Activated CD4-positive, alpha-beta T cell treated with anti-CD3 and anti-CD28 coated beads, Interleukin-2, amount 50 U/mL, for 4 hours (primary cell): ENCODE data around the gene ICA1L.
A peak's percentile ranks its signal among the peaks of the same experiment; 100 is the strongest.
"Not testable (repeated sequence)": the region's sequence is repeated elsewhere in the genome, so short reads cannot be mapped to it uniquely, and the experiment has no call there.

ENCODE experiments used
- DNase-seq, 2 experiments: peaks; one replicate each; pipeline ENCODE4 v3.0.0-alpha.2; 2020

ICA1L gene

GRCh38 chr2:202871300-202872141 lies at the start of gene ICA1L:
Gene ICA1L, minus strand, starts transcription at chr2:202871766. Its CDS starts 42,757 bp downstream, at chr2:202829009.
- peak; percentile 5 to 12 for DNase-seq

DNA sequence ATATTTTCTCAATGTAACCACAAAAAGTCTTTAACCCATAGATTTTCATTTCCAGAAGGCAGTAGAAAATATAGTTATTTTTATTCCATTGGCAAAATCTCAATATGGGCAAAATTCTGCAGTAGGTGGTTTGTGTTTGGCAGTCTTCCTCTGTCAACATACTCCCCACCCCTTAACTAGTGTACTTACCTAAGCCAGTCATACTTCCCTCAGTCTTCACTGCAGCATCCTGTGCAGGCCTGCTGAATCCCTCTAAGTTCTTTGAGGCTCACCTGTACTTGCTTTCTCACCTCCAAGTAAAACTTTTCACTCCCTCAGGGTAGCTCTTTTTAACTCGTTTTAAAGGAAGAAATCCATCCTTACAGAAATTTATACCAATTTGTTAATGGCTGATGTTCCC lies 47.3 kb upstream of the ICA1L start:
- no peak for DNase-seq

DNA sequence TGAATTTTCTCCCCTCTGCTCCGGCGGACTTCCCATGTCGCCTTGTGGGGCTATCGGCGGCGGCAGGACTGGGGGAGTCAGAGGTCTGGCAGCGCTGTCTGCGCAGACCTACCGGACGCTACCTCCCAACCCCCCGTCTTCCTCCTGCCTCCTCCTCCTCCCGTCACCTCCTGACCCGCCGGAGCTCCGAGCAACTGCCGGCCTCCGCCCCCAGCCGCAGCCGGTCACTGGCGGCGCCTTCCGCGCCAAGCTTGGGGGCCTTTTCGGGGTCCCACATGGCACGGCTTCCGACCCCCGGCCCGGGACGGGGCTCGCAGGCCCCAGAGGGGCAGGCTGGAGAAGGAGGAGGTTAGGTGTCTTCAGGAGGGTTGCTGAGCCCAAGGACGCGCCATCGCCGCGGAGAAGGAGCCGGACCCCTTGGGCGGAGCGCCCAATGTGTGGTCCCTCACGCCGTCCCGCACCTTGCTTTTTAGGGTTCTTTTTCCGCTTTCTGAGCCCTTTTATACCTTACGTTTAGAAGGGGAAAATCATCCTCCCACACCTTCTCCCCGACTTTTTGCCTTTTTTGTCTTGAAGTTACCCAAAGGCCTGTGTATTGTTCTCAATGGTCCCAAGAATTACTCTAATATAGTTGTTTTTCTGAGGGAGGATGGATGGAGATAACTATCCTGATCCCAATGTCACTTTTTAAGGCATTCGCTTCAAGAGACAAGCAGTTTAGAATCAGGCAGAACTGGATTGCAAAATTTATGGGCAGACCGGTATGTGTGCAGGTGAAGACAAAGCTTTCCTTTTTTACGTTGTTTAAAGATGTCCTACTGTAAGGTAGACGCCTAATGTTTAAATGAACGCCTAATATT lies 41.0 kb upstream of the ICA1L start:
- not testable (repeated sequence) for DNase-seq

- peak; percentile 85 for DNase-seq
Measured at GRCh38 chr2:202911512-202912341, 40.2 kb upstream of the ICA1L start, which contains the start of the genes CARF and WDR12. Gene CARF, plus strand, starts transcription at chr2:202912275. Its CDS starts 29,628 bp downstream, at chr2:202941903. Gene WDR12, minus strand, starts transcription at chr2:202911673. Its CDS starts 197 bp downstream, at chr2:202911476.

GRCh38 chr2:202911203-202911511 lies 39.6 kb upstream of the ICA1L start:
- DNase-seq = no peak

GRCh38 chr2:202910698-202911097 lies 39.1 kb upstream of the ICA1L start:
- no peak for DNase-seq

GRCh38 chr2:202910250-202910649 lies 38.7 kb upstream of the ICA1L start:
- not testable (repeated sequence) for DNase-seq

DNA sequence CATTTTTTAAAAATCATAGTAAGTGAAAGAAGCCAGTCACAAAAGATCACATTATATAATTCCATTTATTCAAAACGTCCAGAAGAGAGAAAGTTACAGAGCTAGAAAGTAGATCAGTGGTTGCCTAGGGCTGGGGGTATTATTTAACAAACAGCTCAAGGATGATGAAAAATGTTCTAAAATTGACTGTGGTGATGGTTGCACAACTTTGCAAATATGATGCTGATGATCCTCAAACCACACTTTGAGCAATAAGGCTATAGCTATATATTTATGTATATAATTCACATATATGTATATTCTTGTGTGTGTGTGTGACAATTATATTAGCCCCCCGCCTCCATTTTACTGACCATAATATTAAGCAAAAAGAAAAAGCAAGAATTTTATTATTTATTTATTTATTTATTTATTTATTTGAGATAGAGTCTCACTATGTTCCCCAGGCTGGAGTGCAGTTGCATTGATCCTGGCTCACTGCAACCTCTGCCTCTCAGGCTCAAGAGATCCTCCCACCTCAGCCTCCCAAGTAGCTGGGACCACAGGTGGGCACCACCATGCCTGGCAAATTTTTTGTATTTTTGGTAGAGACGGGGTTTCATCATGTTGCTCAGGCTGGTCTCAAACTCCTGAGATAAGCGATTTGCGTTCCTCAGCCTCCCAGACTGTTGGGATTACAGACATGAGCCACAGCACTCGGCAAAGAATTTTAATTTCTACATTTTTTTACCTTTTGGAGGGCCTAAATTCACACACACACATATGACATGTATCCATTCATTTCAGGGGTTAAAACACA lies 38.0 kb upstream of the ICA1L start:
- DNase-seq = no peak

DNA sequence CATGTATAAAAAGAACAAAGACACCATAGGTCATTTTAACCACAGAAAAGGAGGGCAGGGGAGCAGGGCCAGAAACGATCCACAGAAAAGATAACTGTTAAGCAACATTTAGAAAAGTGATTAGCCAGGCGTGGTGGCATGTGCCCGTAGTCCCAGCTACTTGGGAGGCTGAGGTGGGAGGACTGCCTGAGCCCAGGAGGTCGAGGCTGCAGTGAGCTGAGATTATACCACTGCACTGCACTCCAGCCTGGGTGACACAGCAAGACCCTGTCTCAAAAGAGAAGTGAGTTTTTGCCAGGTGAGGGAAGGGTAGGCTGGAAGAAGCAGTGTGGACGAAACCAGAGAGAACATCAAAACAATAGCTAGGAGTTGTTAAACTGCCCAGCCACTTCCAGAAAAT lies 36.6 kb upstream of the ICA1L start:
- no peak for DNase-seq

- not testable (repeated sequence) for DNase-seq
Measured at GRCh38 chr2:202905507-202905906, 33.9 kb upstream of the ICA1L start.

GRCh38 chr2:202885190-202885589 lies 13.6 kb upstream of the ICA1L start:
- DNase-seq = no peak

DNA sequence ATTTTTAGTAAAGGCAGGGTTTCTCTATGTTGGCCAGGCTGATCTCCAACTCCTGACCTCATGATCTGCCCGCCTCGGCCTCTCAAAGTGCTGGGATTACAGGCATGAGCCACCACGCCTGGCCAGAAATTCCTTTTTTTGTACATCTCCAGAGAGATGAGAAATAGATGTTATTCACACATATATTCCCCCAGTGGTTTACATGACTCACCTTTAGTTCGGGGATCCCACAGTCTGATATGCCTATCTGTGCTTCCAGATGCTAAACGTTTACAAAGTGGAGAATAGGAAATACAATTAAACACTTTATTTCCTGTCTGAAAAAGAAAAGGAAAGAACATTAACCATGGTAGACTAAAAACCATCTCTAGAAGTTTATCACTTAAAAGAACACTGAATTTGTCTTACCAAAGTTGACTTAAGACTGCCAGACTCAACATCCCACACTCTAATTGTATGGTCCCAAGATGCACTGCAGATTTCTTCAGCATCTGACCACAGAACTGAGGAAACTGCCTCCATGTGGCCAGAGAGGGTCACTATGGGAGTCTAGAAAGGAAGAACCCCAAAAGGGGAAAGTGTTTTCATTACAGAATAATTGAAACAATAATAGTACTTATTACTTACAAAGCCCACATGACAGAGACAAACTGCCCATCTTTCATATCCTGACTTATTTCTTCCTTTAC lies 12.6 kb upstream of the ICA1L start:
- no peak for DNase-seq

DNA sequence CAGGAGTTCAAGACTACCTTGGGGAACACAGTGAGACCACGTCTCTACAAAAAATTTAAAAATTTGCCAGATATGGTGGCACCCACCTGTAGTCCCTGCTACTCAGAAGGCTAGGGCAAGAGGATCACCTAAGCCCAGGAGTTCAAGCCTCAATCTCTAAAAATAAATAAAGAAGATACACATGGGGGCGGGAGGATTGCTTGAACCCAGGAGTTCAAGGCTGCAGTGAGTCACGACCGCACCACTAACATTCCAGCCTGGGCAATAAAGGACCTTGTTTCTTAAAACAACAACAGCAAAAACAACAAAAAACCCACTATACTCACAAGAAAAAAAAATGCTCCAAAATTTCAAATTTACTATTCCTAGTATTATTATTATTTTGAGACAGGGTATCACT lies 10.0 kb upstream of the ICA1L start:
- no peak for DNase-seq

GRCh38 chr2:202877699-202878098 lies 6.1 kb upstream of the ICA1L start:
- no peak for DNase-seq

DNA sequence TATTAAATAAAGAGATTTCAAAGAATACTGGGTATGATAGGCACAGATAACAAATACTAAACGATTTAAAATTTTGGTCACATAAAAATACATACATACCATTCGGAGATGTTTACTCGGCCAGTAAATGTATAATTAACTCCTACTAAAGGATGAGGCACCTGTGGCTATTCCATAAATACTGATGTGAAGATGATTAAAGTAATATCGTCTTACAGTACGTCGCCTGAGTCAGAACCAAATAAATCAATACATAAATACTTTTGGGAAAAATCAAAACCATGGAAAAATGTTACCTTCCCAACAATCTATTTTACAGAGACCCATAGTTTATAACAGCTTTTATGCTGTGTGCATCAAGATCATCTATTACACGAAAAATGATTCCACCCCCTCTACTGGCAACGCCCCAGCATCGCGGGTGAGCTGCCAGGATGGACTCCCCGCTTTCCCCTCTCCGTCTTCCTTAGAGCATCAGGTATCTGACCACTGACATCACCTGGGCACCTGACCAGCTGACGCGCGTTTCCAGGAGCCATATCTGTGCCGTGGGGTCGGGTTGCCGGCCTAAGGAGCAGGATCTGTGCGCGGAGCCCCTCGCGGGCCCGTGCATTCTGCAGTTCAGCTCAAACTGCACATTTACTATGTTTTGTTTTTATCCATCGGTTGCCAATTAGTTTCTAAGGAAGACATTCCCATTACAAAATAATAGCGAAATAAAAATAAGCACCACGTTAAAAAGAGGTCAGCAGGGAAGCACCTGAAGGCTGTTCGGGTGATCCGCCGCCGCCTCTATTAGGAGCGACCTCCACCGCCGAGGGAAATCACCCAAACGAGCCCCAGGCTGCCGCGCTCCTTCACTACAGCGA lies 901 bp downstream of the ICA1L start:
- DNase-seq = peak; percentile 49 to 51

DNA sequence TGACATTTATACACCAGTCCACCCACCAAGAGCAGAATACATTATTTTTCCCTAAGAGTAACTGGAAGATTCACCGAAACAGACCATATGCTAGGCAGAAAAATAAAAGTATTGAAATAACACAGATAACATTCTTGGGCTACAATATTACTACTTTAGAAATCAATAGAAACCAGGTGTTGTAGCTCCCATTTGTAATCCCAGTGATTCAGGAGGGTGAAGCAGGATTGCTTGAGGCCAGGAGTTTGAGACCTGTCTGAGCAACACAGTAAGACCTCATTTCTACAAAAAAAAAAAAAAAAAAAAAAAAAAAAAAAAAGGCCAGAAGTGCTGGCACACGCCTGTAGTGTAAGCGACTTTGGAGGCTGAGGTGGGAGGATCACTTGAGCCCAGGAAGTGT lies 9.6 kb downstream of the ICA1L start:
- DNase-seq = no peak

- DNase-seq = no peak
Measured at GRCh38 chr2:202858601-202859000, 13.0 kb downstream of the ICA1L start.

- not testable (repeated sequence) for DNase-seq
Measured at GRCh38 chr2:202849343-202849742, 22.2 kb downstream of the ICA1L start.

DNA sequence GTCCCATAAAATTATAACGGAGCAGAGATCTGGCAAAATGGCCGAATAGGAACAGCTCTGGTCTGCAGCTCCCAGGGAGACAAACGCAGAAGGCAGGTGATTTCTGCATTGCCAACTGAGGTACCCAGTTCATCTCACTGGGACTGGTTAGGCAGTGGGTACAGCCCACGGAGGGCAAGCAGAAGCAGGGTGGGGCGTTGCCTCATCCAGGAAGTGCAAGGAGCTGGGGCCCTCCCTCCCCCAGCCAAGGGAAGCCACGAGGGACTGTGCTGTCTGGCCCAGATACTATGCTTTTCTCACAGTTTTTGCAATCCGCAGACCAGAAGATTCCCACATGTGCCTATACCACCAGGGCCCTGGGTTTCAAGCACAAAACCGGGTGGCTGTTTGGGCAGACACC lies 22.8 kb downstream of the ICA1L start:
- DNase-seq = no peak
